Uterus (tissue), 2 donors: Measurements from ENCODE around the gene CELF2.

Experiments
- POLR2A ChIP-seq, 2 donors: fragments of 450-650 bp; IDR thresholded peaks; one replicate each; pipeline ENCODE4 v1.6.1; 2016; ENCODE audit warnings: antibody characterized with exemption in 2 of 2, mild to moderate bottlenecking in 1 of 2, moderate library complexity in 1 of 2
- TF ChIP-seq, protein P1 (sequence below), 4 experiments: fragments of 200-600 bp in 2 of 4; fragments of 450-650 bp in 2 of 4; sonication (generic) in 2 of 4; IDR thresholded peaks; one replicate each; pipeline ENCODE4 v1.5.1; 2016 to 2019; ENCODE audit warnings: antibody characterized with exemption in 4 of 4, mild to moderate bottlenecking in 2 of 4, moderate library complexity in 1 of 4

- TF ChIP-seq, protein P1, sequence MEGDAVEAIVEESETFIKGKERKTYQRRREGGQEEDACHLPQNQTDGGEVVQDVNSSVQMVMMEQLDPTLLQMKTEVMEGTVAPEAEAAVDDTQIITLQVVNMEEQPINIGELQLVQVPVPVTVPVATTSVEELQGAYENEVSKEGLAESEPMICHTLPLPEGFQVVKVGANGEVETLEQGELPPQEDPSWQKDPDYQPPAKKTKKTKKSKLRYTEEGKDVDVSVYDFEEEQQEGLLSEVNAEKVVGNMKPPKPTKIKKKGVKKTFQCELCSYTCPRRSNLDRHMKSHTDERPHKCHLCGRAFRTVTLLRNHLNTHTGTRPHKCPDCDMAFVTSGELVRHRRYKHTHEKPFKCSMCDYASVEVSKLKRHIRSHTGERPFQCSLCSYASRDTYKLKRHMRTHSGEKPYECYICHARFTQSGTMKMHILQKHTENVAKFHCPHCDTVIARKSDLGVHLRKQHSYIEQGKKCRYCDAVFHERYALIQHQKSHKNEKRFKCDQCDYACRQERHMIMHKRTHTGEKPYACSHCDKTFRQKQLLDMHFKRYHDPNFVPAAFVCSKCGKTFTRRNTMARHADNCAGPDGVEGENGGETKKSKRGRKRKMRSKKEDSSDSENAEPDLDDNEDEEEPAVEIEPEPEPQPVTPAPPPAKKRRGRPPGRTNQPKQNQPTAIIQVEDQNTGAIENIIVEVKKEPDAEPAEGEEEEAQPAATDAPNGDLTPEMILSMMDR (IDR thresholded peaks at IDR 0.05) = no peak
- TF ChIP-seq POLR2A (IDR thresholded peaks at IDR 0.05) = no peak
Measured at GRCh38 chr10:11192304-11193000, 174.8 kb downstream of the CELF2 start.
